NCI-H2029 treated with DMSO at 0.1 percent for 48 hours (cell line): ENCODE results near the gene AIPL1.

ENCODE experiments used
- DNase-seq: peaks from one replicate; lab custom pipeline; 2025; lab: John Stamatoyannopoulos, UW

Gene AIPL1

DNA sequence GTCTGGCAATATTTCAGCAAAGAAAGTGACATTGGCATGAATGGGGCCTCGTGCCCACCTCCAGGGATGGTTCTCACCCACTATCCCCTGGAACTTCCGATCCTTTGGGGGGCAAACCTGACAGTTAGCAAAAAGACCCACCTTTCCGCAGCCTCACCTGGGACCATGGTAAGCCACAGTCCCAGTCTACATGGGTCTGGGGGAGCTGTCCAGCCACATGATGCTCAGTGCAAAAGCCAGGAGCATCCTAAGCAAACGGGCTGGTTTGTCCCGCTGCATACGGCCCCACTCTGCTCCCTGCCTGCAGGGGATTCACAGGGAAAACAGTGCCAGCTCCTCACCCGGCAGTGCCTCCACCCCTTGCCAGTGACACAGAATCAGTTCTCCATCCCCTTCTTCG, 19.3 kb downstream of the AIPL1 start:
- no peak for DNase-seq

DNA sequence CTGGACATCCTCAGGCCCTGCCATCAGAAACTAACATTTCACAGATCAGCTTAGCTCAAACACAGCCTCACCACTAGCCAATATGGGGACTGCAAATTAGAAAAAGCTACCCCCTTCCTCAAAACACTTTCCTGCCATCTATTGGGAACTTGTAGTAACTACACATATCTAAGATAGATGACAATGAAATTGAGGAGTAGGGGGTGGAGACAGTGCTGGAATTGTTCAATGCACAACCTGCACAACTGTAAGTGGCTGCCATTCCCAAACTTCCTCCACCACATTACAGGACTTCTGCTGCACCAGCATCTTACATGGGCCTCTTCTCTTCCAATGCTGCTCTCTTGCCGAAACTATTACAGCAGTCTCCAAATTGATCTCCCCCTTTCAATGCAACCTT, 21.9 kb downstream of the AIPL1 start:
- DNase-seq: peak; percentile 41

DNA sequence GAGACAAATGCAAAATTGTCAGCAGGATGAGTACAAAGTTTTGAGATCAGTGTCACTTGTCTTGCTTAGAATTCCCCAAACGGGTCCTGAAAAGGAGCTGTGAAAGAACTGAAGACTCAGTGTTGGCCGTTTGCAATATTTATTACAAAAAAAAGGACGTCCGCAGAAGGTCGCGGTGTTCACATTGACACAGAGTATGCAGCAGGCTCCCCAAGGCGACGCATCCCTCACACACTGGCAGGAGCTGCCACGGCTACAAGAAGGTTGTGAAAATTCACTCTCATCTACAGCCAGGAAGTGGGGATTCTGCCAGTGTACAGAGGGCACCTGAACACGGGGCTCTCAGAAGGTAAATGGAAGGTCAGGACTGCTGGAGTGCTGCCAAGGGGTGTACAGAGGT, 26.2 kb downstream of the AIPL1 start:
- DNase-seq: no peak

DNA sequence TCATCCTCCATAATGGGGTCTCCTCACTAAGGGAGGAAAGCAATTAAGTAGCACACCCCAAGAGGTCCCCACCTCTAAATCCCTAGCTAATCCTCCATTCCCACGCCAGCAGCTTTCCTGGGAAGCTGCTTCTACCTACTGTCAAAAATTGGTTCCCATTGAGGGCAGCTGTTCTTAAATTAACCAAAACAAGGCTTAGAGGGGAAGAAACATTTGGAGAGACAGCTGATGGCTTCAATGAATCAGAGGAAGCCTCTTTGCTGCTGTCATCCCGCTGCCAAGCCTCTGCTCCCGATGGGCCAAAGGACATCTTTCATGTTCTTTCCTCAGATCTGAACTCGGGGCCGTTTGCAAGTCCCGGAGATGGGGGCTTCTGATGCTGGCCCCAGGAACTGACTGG, 26.6 kb downstream of the AIPL1 start:
- no peak for DNase-seq

DNA sequence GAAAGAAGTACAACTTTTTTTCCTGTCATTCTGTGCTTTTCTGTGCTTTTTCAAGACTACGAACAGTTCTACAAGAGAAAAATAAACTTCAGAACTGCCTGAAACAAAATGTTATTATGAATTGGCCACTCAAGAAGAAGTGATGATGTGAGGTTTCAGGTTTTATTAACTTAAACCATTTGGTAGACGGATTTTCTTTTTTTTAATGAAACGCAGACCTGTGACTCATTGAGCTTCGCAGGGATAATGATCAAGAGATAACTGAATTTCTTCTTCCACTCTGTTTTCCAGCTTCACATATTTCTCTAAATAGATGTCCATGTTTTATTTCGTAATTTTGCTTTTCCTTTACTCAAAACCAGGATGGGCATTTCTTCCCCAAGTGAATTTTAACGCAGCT, 32.7 kb downstream of the AIPL1 start:
- DNase-seq: no peak

DNA sequence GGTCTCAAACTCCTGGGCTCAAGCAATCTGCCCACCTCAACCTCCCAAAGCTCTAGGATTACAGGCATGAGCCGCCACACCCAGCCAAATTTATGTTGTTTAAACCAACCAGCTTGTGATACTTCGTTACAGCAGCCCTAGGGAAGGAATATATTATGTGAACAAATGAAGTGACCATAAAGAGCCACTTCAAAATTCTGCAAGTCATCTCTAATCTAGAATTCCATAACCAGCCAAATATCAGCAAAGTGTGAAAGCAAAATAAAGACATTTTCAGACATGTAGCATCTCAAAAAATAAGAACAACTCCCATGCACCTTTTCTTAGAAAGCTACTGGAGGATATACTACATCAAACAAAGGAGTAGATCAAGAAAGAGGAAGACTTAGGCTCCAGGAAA, 36.0 kb downstream of the AIPL1 start:
- no peak for DNase-seq

DNA sequence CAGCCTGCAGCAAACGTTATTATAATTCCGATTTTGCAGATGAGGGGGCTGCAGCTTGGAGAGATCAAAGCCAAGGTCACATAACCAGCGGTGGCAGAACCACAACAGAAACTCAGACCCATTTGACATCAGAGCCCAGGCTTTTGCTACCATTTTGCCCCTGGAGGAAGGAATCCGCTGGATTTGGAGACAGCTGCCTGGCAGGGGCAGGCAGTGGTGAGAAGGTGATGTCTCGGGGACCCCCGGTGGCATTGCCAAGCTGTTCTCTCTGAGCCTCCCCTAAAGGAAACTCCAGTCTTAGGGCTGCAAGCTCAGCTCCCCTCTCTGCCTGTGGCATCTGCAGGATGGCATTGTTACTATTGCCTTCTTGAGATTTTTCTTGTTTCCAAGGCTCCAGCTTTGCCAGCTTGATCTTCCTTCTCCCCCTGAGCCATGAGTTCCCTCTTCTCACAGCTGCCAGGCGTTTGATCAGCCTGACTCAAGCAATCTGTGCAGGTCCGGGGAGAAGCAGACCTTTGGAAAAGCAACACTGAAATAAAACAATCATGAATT, 40.8 kb downstream of the AIPL1 start:
- no peak for DNase-seq

DNA sequence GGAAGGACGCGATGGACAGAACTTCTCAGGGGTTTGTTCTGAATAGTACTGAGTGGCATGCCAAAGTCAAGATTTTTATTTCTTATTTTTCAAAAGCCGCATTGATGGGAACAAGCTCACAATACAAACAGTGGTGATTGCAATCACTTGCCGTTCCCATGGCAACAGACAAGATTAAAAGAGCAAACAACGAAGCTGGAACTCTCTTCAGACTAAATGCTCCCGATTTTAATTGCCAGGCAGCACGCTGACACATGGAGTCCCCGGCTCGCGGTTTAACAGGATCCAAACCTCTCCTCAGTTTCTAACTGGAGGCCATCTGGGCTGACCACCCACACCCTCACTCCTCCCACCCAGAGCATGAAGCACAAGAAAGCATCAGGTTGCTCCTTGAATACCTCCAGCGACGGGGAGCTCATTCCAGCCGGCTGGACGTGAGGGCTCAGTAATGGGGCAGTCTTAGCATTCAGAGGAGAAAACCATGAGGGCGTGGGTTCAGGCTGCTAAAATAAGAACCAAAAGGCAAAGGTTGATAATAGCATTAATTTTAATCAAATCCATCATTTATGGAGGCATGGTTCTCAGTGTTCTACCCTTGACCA, 41.5 kb downstream of the AIPL1 start:
- DNase-seq: no peak

DNA sequence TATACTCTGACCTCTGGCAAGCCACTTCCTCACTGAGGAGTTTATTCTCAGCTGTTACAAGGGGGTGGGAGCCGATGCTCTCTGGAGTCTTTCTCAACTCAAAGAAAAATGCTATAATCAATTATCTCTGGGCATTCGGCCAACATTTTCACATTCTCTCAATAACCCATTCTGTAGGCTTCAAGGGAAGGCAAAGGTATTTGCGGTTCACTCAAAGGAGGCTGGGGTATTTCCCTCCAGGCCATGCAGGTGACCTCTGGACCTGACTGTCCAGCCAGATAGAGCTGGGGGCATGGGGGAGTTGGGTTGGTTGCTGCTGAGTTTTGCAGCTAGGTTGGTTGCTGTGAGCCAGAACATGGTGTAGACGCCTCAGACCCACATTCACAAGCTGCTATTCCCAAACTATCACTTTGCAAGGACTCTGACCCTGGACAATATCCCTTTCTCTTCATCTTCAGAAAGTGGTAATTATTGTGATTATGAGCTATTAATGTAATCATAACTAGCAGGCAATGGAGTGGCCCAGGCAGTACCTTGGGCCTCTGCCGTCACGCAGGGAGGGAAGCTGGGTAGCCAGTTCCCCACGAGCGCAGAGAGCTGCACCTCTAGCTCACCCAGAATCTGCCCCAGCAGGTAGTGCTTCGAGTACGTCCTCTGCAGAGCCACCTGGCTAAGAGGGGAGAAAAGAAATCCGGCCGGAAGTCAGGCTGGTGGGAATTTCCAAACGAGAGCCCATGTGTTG, 42.1 kb downstream of the AIPL1 start:
- DNase-seq: no peak

DNA sequence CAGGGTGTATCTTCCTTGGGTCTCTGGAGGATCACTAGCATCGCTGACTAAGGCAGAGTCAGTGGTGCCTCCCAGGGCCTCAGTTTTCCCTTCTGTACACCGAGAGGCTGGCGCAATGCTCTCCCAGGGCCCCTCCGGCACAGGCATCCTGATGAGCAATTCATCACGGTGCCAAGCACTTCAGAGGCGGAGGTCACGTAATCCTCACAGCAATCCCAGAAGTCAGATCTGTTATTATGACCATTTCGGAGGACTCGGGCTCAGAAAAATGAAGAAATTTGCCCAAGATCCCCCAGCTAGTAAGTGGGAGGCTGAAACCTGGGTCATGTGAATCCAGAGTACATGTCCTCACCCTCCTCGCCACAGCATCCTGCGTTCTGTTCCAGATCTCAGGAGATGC, 46.5 kb downstream of the AIPL1 start:
- DNase-seq: no peak

DNA sequence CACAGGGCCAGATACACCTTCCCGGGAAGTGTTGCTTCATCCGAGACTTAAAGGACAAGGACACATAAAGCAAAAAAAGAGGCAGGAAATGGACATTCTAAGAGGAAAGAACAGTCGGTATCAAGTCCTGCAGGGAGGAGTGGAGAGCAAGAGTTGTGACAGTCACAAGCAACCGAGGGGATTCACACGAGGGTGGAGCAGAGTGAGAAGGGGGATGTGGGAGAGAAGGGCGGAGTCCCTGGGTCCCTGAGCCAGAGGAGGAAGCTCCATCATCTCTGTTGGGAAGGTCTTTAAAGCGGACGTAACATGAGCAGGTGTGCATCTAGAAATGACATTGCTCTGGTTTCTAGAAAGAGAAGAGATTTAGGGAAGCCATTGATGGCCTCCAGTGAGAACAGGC, 47.1 kb downstream of the AIPL1 start:
- no peak for DNase-seq

DNA sequence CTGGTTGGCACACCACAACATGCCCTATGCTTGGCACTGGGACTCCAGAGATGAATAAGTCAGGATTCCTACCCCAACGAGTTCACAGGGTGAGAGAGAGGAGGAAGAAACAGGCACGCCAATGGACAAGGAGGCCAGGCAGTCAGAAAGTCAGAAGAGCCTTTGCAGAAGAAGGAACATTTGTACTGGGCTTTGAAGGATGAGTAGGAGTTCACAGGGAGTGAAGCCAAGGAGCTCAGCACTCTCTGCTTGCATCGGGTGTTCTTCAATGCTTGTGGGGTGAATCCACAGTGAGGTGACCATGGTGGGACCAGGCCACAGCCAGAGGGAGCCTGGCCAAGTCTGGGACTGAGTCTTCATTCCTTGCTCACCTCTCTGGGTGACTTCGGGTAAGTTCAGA, 47.5 kb downstream of the AIPL1 start:
- no peak for DNase-seq

DNA sequence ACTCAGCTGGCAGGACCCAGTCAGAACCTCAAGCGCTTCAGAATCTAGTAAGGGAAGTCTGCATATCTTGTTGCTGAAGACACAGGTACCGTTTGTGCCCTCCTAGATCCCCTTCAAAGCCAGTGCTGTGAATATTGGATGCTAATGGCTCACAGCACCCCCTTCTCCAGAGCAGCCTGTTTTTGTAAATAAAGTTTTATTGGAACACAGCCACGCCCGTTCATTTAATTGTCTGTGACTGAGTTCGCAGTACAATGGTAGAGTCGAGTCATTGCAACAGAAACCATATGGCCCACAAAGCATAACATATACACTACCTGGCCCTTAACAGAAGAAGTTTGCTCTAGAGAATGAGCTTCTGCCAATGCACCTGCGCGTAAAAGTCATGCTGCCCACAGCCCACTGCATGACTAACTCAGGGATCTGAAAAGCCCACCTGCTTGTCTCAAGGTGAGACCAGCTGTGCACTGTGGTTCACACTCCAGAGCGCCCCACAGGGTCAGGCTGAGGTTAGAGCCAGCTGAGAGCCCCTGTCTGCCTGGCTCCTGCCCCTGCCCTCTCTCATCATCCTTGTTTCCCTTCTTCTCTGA, 48.8 kb downstream of the AIPL1 start:
- no peak for DNase-seq

DNA sequence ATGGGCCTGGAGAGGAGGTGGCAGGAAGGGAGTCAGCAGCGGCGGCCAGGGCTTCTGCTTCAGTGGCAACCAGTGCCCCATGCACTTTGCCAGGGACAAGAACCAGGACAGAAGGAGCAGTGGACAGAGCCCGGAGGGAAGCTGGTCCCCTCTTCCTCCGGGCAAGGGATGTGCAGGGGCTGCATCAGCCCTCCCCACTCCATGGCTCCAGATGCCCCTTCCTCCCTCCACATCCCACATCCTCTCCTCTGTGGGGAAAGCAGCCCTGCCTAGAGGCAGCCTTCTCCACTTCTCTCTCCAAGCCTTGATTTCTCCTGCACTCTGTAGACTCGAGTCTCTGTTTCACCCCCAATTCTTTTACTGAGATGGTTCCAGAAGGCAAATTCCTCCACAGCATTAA, 50.4 kb downstream of the AIPL1 start:
- DNase-seq: no peak

DNA sequence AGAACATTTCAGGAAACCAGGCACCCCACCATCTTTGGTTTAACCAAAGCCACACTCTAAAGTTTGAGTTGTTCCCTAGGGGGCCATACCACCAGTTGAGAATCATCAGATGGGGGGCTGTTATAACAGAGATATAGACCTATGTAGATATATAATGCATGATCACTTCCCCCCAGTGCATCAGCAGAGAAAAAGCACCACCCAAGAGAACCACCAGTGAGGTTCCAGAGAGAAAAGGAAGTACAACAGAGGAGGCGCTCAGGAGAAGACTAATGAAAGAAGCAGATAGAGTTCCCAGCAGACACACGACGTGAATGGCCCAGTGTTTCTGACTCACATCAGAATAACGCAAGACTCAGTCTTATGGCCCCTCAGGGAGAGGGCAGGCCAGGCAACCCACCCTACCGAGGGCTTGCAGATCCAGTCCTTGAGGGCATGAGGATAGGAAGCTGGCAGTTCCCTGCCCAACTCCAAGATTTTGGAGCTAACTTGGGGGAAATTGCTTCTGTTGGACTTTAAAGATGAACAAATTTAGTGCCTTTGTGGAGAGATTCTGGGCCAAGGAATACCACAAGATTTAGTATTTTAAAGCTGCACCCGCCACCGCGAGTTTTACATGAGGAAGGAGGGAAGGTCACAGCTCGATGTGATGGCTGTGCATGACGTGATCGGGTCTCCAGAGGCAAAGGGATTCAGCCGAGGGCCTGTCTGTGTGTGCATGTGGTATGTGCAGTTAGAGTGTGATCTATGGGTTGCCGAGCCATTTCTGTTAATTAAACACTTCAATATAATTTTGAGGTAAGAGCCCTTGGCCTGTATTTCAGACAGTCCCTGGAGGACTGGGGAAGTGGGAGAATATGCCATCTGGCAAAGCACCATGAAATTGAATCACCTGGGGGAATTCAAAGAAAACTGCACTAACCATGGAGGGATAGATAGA, 53.1 kb downstream of the AIPL1 start:
- DNase-seq: no peak

DNA sequence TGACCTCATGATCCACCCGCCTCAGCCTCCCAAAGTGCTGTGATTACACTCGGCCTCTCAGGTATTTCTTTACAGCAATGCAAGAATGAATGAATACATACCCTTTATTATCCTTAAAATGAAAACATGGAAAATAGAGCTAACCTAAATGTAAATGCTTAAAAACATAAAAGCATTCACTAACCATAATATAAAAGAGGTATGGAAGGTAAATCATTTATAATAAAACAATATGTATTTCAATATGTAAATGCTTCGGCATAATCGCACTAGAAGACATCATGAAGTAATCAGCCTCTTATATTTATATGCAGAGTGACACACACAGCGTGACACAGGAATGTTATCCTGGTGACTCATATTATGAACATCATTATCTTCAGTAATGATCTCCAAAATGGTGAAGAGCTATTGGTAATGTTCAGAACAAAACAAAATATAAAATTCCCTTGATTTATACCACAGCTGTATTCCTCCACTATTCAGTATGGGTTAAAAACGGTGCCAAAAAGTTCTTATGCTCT, 53.9 kb downstream of the AIPL1 start:
- DNase-seq: no peak

DNA sequence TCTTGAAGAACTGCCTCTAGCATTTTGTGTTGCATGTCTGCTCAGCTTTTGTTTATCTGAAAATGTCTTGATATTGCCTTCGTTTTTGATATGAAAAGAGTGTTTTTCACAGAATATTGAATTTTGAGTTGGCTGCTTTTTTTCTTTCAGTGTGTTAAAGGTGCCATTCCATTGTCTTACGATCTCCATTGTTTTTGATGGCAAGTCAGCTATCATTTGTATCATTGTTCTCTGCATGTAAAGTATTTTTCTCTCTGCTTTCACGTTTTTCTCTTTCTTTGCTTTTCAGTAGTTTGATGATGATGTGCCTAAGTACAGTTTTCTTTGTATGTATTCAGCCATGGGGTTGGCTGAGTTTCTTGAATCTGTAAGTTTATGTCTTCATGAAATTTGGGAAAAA, 57.0 kb downstream of the AIPL1 start:
- DNase-seq: no peak

DNA sequence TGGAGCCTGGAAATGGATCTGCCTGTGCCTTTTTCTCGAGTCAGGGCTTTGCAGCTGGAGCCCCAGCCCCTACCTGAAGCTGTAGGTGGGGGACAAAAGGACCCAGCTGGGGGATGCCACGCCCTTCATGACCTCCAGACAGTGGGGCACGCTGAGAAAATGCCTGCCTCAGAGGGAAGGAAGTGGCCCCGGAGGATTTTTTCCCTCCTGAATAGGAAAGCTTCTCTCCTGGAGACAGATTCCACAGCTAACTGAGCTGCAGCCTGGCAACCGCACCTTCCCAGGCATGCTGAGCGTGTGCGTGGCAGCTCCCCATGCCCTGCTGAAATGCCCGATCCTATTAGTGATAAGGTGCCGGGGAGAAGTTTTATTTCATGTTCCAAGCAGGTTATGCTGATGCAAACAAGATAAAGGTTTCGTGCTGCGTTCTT, 58.0 kb downstream of the AIPL1 start:
- DNase-seq: no peak

DNA sequence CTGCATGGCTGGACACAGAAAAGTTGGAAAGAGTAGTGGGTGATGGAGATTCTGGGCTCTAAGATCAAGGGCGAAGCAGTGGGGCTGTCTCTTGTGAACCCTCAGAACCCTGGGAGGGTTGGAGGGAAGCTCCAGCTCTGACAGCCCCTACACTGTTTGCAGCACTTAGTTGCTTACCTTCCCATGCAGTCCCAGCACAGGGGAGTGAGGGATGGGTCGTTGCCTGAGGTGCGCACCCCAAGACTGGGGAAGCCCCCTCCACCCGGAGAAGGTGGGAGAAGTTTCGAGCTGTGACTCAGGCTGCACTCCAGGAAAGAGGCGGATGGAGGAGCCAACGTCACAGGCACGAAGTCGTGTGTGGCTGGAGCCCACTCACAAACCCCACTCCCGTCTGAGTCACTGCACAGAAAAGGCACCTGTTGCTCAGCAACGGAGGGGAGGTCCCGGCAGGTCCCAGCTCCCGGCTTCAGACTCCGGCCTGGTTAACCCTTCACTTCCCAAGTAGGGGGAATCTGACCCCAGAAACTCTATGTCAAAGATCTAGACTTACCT, 60.1 kb downstream of the AIPL1 start:
- DNase-seq: no peak

DNA sequence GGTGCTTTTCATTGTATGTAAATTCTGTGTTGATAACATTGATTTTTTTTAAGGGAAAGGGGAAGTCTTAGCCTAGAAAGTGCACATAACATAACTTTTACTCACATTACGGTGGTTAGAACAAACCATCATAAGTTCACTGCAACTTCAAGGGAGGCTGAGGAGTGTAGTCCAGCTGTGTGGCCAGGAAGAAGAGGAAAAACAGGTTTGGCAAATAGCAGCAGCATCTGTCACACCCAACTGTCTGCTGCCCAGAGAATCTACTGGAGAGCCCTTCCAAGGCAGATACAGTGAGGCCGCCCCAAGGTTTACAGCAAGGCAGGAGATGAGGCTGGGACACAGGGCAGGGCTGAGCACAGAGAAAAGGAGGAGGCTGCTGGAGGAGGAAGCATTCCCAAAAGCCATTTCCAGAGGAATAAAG, 60.6 kb downstream of the AIPL1 start:
- no peak for DNase-seq
